GF-D8 (cell line): ENCODE measurements around the gene RALGDS.

Experiments
- DNase-seq: peaks from one replicate; lab custom pipeline; 2025; lab: John Stamatoyannopoulos, UW

The RALGDS gene

GRCh38 chr9:133119103-133119845, 1.8 kb downstream of the RALGDS start:
- DNase-seq, result no peak

DNA sequence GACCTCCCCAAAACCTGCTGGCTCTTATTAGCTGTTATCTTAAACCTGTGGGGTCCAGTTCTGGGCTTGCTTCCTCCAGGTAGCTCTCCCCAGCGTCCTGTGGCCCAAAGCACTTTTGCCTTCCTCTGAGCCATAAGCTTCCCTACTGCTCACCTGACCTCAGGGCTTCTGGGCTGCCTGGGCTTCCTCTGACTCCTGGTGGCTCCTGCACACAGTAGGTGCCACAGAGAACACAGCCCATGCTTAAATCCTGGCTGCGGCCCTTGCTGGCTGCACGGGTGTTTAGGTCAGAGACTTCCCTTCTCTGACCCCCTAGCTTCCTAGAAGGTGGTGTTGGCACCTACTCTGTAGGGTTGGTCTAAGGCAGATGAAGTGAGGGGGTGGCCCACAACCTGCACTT, 2.5 kb downstream of the RALGDS start:
- DNase-seq, result no peak

DNA sequence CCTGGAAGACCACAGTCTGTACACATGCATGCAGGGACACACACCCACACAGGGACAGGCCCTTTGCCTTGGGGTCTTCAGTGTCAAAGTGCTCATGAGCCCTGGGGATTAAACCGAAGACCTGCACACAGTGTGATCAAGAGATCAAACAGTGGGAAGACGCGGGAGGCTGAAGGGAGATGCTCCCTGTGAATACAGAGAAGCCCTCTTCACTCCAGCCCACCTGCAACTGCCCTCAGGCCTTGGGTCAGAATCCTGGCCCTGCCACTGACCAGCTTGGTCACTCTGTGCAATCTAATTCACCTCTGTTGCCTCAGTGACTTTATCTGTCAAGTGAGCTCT, 2.9 kb downstream of the RALGDS start:
- DNase-seq, result no peak

- peak; percentile 1 for DNase-seq
These were observed 3.5 kb downstream of the RALGDS start for GRCh38 chr9:133117271-133118178.

- no peak for DNase-seq
These were observed 4.5 kb downstream of the RALGDS start for GRCh38 chr9:133116346-133117231.

GRCh38 chr9:133115604-133116345, 5.3 kb downstream of the RALGDS start:
- no peak for DNase-seq

- DNase-seq, result no peak
These were observed 6.0 kb downstream of the RALGDS start for GRCh38 chr9:133114886-133115603.

DNA sequence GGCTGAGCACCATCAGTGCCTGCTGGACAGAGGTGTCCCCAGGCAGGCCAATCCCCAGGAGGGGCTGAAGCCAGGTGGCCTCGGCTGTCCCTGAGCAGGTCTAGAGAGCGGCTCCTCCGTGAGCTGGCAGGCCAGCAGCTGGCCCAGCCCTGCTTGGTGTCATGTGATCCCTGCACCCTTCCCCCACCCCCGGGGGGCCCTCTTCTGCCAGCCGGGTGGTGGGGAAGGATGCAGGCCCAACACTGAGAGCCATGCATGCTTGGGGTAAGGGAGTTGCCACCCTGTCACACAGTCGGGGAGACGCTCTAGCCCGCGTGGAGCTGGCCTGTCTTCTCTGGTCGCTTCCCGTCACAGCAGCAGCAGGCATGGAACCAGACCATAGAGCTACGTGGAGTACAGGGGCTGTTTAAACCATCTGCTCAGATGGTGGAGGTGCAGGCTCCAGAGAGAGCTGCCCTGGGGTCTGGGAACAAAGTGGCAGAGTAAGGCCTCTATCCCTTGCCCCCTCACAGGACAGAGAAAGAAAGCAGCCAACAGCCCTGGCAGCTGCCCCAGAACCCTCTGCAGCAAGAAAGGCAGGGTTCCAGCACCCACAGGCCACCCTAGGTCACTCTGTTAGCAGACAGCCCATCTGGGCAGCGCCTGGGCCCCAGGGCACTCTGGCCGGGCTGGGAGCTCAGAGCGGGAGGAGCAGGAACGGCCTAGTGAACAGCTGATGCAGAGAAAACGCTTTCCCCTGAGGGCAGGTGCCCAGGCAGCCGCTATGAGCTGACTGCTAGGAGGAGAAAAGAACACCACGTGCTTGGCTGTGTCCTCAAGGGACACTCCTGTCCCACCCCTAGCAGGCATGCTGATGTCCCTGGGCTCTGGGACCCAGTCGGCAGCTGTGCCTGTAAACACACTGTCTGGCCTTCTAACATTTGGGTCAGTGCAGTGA, 6.8 kb downstream of the RALGDS start:
- DNase-seq, result peak; percentile 19

DNA sequence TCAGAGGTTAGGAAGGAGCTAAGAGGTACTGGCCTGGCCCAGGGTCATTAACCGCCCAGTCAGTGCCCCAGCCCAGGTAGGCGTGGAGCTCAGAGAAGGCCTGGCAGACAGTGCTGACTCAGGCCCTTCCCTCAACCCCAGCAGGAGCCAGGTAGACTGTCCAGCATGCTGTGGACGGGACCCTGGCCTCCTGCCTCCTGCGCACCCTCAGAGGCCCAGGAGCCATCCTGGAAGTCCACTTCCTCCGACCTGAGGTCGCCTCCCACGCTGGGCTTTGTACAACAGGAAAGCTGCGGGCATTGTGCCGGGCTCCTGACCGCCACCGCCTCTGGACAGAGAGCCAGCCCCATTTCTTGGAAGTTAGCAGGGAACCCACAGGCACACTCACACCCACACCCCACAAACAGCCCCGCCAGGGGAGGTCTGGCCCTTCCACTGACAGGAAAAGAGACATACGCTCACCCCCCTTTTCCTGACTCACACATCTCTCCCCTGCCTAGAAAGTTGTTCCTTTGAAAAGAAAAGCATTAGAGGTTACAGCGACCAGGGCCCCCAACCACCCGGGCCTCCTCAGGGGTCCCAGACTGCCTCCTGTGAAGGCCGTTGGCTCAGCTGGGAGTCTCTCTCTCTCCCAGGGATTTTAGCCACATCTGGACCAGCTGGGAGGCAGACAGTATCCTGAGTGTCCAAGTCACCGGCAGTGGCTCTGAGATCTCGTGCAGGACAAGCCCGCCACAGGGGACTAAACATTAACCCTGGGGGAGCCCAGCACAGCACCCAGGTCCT, 7.7 kb downstream of the RALGDS start:
- no peak for DNase-seq

DNA sequence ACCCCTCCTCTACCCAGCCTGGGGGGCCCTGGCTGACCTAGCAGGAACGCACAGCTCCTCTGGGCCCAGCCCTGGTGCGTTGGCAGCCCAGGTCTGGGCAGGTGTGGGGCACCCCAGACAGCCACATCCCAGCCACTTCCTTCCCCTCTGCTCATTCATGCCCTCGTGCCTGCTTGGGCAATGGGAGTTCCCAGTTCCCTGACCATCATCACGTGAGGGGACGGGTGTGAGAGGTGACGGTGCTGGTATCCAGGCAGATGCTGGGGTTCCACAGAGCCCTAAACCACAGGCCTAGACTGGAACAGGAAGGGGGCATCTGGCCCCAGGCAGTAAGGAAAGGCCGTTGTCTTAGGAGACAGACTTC, 8.4 kb downstream of the RALGDS start:
- peak; percentile 96 for DNase-seq

DNA sequence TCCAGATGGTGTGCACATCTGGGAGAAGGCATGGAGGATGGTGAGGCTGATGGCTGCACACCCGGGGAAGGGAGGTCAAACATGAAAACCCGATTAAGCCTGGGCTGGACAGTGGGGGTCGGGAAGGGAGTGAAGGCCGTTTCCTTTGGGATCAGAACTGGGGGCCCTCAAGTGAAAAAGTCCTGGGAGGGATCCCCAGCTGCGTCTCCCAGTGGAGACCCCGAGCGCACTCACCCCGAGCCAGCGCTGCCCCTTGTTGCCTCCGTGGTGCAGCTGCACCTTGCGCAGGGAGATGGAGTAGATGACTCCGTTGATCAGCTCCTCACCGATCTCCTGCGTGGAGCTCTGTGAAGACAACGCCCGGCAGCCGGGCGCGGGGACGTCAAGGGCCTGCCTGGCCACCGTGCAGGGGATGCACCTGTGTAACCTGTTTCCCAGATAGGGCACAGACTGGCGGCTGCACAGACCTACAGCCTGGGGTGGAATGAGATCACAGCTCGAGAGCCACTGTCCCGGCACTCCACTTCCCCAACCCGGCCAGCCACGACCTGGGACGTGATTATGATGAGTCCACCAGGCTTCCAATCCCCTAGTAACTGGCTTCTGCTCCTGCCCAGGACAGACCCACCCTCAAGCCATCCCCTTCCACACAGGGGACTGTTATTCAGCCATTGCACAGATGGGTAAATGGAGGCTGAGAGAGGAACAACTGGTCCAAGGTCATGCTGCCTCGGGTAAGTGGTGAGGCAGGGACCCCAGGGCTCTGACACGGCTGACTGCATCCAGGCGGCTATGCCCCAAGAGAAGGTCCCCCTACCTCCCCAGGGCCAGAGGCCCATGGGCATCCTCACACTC, 9.0 kb downstream of the RALGDS start:
- no peak for DNase-seq

GRCh38 chr9:133109931-133110650, 10.9 kb downstream of the RALGDS start:
- no peak for DNase-seq

- DNase-seq, result no peak
These were observed 12.0 kb downstream of the RALGDS start for GRCh38 chr9:133108794-133109641.

- DNase-seq, result no peak
These were observed 12.9 kb downstream of the RALGDS start for GRCh38 chr9:133107961-133108793.

GRCh38 chr9:133107245-133107722, 13.8 kb downstream of the RALGDS start:
- no peak for DNase-seq
